ENCODE results near the gene TLR6. TPM values are rescaled to one million over a fixed set of nuclear protein-coding genes. Genes with fewer than 3 reads are reported as not detected.

The TLR6 gene, protein sequence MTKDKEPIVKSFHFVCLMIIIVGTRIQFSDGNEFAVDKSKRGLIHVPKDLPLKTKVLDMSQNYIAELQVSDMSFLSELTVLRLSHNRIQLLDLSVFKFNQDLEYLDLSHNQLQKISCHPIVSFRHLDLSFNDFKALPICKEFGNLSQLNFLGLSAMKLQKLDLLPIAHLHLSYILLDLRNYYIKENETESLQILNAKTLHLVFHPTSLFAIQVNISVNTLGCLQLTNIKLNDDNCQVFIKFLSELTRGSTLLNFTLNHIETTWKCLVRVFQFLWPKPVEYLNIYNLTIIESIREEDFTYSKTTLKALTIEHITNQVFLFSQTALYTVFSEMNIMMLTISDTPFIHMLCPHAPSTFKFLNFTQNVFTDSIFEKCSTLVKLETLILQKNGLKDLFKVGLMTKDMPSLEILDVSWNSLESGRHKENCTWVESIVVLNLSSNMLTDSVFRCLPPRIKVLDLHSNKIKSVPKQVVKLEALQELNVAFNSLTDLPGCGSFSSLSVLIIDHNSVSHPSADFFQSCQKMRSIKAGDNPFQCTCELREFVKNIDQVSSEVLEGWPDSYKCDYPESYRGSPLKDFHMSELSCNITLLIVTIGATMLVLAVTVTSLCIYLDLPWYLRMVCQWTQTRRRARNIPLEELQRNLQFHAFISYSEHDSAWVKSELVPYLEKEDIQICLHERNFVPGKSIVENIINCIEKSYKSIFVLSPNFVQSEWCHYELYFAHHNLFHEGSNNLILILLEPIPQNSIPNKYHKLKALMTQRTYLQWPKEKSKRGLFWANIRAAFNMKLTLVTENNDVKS
- total RNA-seq (2022) (7.7 and 11.4 TPM in 2 replicates), Bru-seq, nascent RNA (percentile 75 among the genes with signal in this experiment), BruChase-seq, experiment 1, labeled RNA remaining after a 6-hour chase (percentile 85 among the genes with signal in this experiment), BruChase-seq, experiment 2, labeled RNA remaining after a 2-hour chase (percentile 82 among the genes with signal in this experiment)
- long read RNA-seq, partial matches to known transcripts = 0 of 1 reads
- long read RNA-seq, other reads (novel, unspliced or antisense) = 1 of 1 reads

DNA sequence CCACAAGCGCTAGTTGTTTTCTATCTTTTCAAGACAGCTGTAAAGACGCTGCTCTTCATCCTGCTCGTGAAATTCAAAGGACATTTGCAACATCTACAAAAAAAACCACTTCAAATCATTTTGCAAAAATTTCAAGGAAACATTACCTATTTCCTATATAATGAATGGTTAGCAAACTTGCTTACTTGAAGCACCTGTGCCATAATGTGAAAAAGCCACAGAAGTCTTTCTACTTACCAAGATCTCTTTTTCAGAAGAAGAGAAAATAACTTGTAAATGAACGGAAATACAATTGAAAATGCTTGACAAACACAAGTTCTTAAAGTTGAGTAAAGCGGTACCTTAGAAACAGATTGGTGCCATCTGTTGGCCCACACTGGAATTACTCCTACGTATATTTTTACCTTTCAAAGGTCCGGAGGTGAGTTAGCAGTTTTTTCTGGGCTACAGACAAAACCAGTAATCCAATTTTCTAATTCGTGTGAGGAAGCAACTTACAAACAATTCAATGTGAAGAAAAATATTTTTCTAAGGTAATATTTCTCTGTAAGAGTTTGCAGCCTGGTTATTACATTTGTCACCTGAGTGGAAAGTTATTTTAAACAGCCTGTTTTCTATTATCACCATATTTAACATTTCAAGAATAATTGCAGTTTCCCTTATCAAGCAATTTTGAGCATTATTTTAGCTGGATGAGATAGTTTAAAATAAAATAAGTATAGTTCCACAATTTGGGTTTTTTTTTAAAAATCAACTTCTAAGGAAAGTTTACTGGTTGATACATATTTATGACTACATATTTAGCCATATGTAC lies at the start of gene TLR6:
Gene TLR6 (minus strand): TSS at position 294 of the 814 bp plus-strand sequence. CDS start 27,344 bp downstream, outside the sequence.
- intact Hi-C loops (cut with micrococcal nuclease) = loop anchor here (1.0 to 5.0 kb wide), 3 partner anchors 52 to 794 kb away; partner anchors contain the start of gene TLR1
- POLR2A ChIA-PET = interaction anchor here (0.6 to 3.8 kb wide), 14 partner anchors 10 to 771 kb away, joined by 3 to 35 read pairs (median 4); partner anchors contain the start of genes FAM114A1 and TLR1
- no peaks in the 10 kb centered on the region for H3K9me3 Mint-ChIP-seq (ENCODE audit: unreplicated experiment)
- CTCF ChIA-PET = interaction anchor here (0.7 to 3.6 kb wide), 11 partner anchors 17 to 699 kb away, joined by 3 to 50 read pairs (median 3); partner anchors contain the start of genes TLR1 and TLR10
- H3K27me3 Mint-ChIP-seq (ENCODE audit: insufficient read depth, unreplicated experiment) = no peaks in the 10 kb centered on the region
- TF ChIP-seq, protein P1, sequence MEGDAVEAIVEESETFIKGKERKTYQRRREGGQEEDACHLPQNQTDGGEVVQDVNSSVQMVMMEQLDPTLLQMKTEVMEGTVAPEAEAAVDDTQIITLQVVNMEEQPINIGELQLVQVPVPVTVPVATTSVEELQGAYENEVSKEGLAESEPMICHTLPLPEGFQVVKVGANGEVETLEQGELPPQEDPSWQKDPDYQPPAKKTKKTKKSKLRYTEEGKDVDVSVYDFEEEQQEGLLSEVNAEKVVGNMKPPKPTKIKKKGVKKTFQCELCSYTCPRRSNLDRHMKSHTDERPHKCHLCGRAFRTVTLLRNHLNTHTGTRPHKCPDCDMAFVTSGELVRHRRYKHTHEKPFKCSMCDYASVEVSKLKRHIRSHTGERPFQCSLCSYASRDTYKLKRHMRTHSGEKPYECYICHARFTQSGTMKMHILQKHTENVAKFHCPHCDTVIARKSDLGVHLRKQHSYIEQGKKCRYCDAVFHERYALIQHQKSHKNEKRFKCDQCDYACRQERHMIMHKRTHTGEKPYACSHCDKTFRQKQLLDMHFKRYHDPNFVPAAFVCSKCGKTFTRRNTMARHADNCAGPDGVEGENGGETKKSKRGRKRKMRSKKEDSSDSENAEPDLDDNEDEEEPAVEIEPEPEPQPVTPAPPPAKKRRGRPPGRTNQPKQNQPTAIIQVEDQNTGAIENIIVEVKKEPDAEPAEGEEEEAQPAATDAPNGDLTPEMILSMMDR (IDR thresholded peaks at IDR 0.05; ENCODE audit: unreplicated experiment) = peak; percentile 67
- BruUV-seq (replicated peaks) = TSS peak; percentile 80
- H3K27ac Mint-ChIP-seq (ENCODE audit: low read depth, unreplicated experiment) = peak within 1 kb of the TSS; percentile 91
- H3K4me1 Mint-ChIP-seq (ENCODE audit: insufficient read depth, unreplicated experiment) = peaks cover 35% of the 10 kb centered on the region
- peak within 1 kb of the TSS; percentile 75 for H3K4me3 Mint-ChIP-seq (ENCODE audit: unreplicated experiment)
- no peaks in the 10 kb centered on the region for H3K36me3 Mint-ChIP-seq (ENCODE audit: insufficient read depth, unreplicated experiment)
- DNase-seq (ENCODE audit: unreplicated experiment) = peak; percentile 83

DNA sequence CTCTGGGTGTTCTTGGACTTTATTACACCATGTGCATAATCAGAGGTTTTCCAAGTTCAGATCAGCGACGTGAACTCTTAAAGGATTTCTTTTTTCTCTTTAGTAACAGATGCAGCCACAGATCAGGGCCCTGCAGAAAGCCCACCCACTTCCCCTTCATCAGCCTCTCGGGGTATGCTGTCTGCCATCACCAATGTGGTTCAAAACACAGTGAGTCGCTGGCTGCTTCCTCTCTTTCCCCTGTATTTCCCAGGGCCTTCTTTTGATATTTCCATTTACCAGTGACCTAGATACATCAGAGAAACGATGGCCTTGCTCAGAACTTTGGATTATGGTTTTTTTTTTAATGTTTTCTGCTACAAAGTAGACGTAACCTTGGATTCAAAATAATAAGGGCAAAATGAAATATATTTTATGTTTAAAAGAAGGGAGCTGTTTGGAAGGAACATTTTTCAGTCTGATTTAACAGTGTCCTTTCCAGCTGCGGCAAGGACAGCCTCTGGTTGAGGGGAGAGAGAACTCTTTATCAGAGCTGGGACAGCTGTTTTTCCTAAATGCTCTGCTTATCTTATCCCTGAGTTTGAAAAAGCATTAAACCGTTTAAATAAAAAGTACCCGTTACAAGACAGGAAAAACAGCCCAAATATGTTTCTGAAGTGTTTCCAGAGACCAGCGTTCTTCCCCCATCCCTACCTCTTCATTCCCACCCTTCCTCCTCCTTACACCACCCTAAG lies 49.2 kb upstream of the TLR6 start:
- no peaks in the 10 kb centered on the region for H3K9me3 Mint-ChIP-seq (ENCODE audit: unreplicated experiment)
- no peaks in the 10 kb centered on the region for H3K4me1 Mint-ChIP-seq (ENCODE audit: insufficient read depth, unreplicated experiment)
- H3K4me3 Mint-ChIP-seq (ENCODE audit: unreplicated experiment) = no peak overlapping the region
- CTCF ChIA-PET = interaction anchor here (0.6 to 3.0 kb wide), 9 partner anchors 17 to 715 kb away, joined by 3 to 19 read pairs (median 5); partner anchors contain the start of gene WDR19
- H3K27me3 Mint-ChIP-seq (ENCODE audit: insufficient read depth, unreplicated experiment) = no peaks in the 10 kb centered on the region
- POLR2A ChIA-PET = interaction anchor here (0.6 kb wide), 1 partner anchor 752 kb away, joined by 5 read pairs; no protein-coding TSS in a partner anchor
- no TSS peak for BruUV-seq (replicated peaks)
- intact Hi-C loops (cut with micrococcal nuclease) = no loop called here
- H3K36me3 Mint-ChIP-seq (ENCODE audit: insufficient read depth, unreplicated experiment) = peaks cover 33% of the 10 kb centered on the region
- TF ChIP-seq, protein P1 (IDR thresholded peaks at IDR 0.05; ENCODE audit: unreplicated experiment) = no peak
- H3K27ac Mint-ChIP-seq (ENCODE audit: low read depth, unreplicated experiment) = no peak overlapping the region
- no peak for DNase-seq (ENCODE audit: unreplicated experiment)

DNA sequence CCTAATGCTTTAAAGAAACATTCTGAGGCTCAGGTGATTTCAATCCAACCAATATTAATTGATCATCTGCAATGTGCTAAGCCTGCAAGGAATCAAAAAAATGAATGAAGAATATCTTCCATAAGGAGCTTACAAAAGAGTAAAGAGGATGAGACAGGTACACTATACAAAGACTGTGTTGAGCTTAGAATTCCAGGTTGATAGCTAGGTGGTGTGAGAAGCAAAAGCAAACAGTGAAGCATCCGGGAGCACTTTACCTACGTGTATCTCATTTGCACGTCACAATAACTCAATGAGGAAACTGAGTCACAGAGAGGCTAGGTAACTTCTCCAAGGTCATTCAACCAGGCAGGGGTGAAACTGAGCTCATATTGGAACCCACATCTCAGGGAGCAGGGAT lies 48.1 kb upstream of the TLR6 start:
- Mint-ChIP-seq H3K9me3 (ENCODE audit: unreplicated experiment) (no peaks in the 10 kb centered on the region), H3K4me3 (ENCODE audit: unreplicated experiment) (no peak overlapping the region), H3K4me1 (ENCODE audit: insufficient read depth, unreplicated experiment) (no peaks in the 10 kb centered on the region), H3K36me3 (ENCODE audit: insufficient read depth, unreplicated experiment) (peaks cover 21% of the 10 kb centered on the region), H3K27me3 (ENCODE audit: insufficient read depth, unreplicated experiment) (no peaks in the 10 kb centered on the region), H3K27ac (ENCODE audit: low read depth, unreplicated experiment) (no peak overlapping the region)
- TF ChIP-seq, protein P1 (IDR thresholded peaks at IDR 0.05; ENCODE audit: unreplicated experiment) = no peak
- ChIA-PET POLR2A (interaction anchor here (0.8 kb wide), 1 partner anchor 141 kb away, joined by 4 read pairs; no protein-coding TSS in a partner anchor), CTCF (interaction anchor here (0.6 to 3.0 kb wide), 9 partner anchors 18 to 278 kb away, joined by 3 to 19 read pairs (median 7); partner anchors contain the start of gene WDR19)
- intact Hi-C loops (cut with micrococcal nuclease) = loop anchor here (5.0 kb wide), 1 partner anchor 143 kb away; no protein-coding TSS in a partner anchor
- DNase-seq (ENCODE audit: unreplicated experiment) = no peak
- BruUV-seq (replicated peaks) = no TSS peak

Data from MCF 10A (cell line).